AG04450 (cell line): ENCODE results near the gene TMEM145. TPM values are rescaled to one million over a fixed set of nuclear protein-coding genes. Genes with fewer than 3 reads are reported as not detected.

Experiments used
- CTCF ChIA-PET: fragments of 300-600, 350-600 bp; formaldehyde crosslinking; extraction: SDS; loops from one replicate; lab custom pipeline; 2022; ENCODE audit warnings: antibody characterized with exemption, inconsistent platforms; lab: Charles Lee
- POLR2A ChIA-PET: fragments of 350-600 bp; formaldehyde crosslinking; extraction: SDS; loops from one replicate; lab custom pipeline; 2021; ENCODE audit warnings: antibody characterized with exemption, inconsistent platforms; lab: Yijun Ruan, JAX
- DNase-seq: peaks from one replicate; pipeline ENCODE4 v3.0.0-alpha.2; 2011; ENCODE audit warnings: low read depth, low spot score
- H3K27ac ChIP-seq: one replicate; pipeline ENCODE4 v1.5.1; 2012; ENCODE audit warnings: low read depth, low read length, control low read depth
- H3K27me3 ChIP-seq: one replicate; pipeline ENCODE4 v1.6.0; 2012; ENCODE audit warnings: low read length; ENCODE audit not compliant: control insufficient read depth, insufficient read depth
- H3K4me3 ChIP-seq: 2 replicates; pipeline ENCODE4 v1.5.1; 2011; ENCODE audit warnings: mild to moderate bottlenecking, low read depth, low read length, control low read depth
- H3K9me3 ChIP-seq: 2 replicates; pipeline ENCODE4 v1.5.1; 2012; ENCODE audit warnings: low read length; ENCODE audit not compliant: control insufficient read depth, insufficient read depth
- CTCF ChIP-seq: IDR thresholded peaks from 2 replicates; pipeline ENCODE4 v1.5.1; 2011; ENCODE audit warnings: low read depth, low read length, control low read depth, inconsistent platforms
- polyA plus RNA-seq: library from polyadenylated mRNA; depleted of rRNA; stranded (reverse); fragments of >200 nt; gene quantifications from 2 replicates; pipeline ENCODE4 v1.2.3, GENCODE V29; 2011

Gene TMEM145
- polyA plus RNA-seq, 1 experiment, result not detected

GRCh38 chr19:42287017-42287826 lies 25.9 kb upstream of the TMEM145 start:
- ChIA-PET CTCF (interaction anchor here (0.8 to 1.2 kb wide), 2 partner anchors 8 to 9 kb away, joined by 3 read pairs; no protein-coding TSS in a partner anchor), POLR2A (interaction anchor here (0.6 kb wide), 1 partner anchor 18 kb away, joined by 3 read pairs; no protein-coding TSS in a partner anchor)
- no peak for TF ChIP-seq CTCF
- Histone ChIP-seq H3K4me3 (no peak overlapping the region), H3K27me3 (no peaks in the 10 kb centered on the region), H3K27ac (no peak overlapping the region), H3K9me3 (no peaks in the 10 kb centered on the region; the same call in 1 of the 2 replicates)
- no peak for DNase-seq

- H3K4me3 ChIP-seq, result no peak overlapping the region
- TF ChIP-seq CTCF, result no peak
Observed at GRCh38 chr19:42287827-42288107, 25.3 kb upstream of the TMEM145 start.

GRCh38 chr19:42288387-42288786 lies 24.7 kb upstream of the TMEM145 start:
- CTCF ChIA-PET, result interaction anchor here (0.8 to 1.2 kb wide), 3 partner anchors 8 to 42 kb away, joined by 3 to 4 read pairs (median 3); no protein-coding TSS in a partner anchor

More at GRCh38 chr19:42287827-42288107, 25.3 kb upstream of the TMEM145 start:
- H3K27me3 ChIP-seq, result no peaks in the 10 kb centered on the region
- no peak overlapping the region for H3K27ac ChIP-seq
- ChIA-PET POLR2A (interaction anchor here (0.6 kb wide), 1 partner anchor 18 kb away, joined by 3 read pairs; no protein-coding TSS in a partner anchor), CTCF (interaction anchor here (0.8 to 1.2 kb wide), 3 partner anchors 8 to 42 kb away, joined by 3 read pairs; no protein-coding TSS in a partner anchor)
- no peak for DNase-seq
- no peaks in the 10 kb centered on the region; the same call in 1 of the 2 replicates for H3K9me3 ChIP-seq

GRCh38 chr19:42288881-42289555 lies 24.1 kb upstream of the TMEM145 start:
- ChIA-PET POLR2A (no interaction called here), CTCF (interaction anchor here (0.9 kb wide), 1 partner anchor 10 kb away, joined by 4 read pairs; no protein-coding TSS in a partner anchor)
- Histone ChIP-seq H3K27me3 (no peaks in the 10 kb centered on the region), H3K27ac (no peak overlapping the region), H3K4me3 (no peak overlapping the region), H3K9me3 (no peaks in the 10 kb centered on the region; the same call in 1 of the 2 replicates)
- TF ChIP-seq CTCF, result no peak
- DNase-seq, result no peak

More at GRCh38 chr19:42288387-42288786, 24.7 kb upstream of the TMEM145 start:
- Histone ChIP-seq H3K4me3 (no peak overlapping the region), H3K27me3 (no peaks in the 10 kb centered on the region), H3K9me3 (no peaks in the 10 kb centered on the region; the same call in 1 of the 2 replicates), H3K27ac (no peak overlapping the region)
- TF ChIP-seq CTCF, result no peak
- no peak for DNase-seq
- POLR2A ChIA-PET, result no interaction called here
